Measurements from ENCODE around the gene LZTS3. TPM values are rescaled to one million over a fixed set of nuclear protein-coding genes. Genes with fewer than 3 reads are reported as not detected.

LZTS3 gene
- total and polyA plus RNA-seq, 2 of the 13 experiments (the other 11 are each of a cell fraction or from before 2014, with no cell fraction given): 10.1 to 31.3 TPM

DNA sequence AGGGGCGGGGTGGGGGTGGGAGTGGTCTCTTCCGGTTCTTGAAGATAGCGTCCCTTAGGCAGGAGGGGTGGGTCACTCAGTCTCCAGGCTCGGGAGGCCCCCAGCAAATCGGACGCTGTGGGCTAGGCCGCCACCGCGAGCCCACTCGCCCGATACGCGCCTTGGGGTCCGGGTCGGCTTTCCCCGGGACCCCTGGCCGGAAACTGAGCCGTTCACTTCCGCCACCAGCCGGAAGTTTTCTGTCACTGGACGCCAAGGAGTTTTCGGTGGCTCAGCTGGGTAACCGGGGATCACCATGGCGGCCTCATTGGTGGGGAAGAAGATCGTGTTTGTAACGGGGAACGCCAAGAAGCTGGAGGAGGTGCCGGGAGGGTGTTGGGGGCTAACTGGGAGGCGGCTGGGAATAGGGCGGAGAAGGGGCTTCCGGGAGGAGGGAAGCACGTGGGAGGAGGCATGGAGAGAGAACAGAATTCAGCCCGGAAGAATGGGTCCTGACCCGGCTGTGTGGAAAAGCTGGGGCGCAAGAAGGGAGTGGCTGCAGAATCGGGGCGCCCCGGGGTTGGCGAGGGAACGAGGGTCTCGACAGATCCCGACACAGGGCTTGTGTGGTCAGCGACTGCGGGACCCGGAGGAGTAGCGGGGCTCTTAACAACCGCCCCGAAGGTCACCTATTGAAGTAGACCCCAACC is 36.1 kb upstream of the LZTS3 start, which contains the start of gene ITPA (continued):
- TF ChIP-seq, protein P1, sequence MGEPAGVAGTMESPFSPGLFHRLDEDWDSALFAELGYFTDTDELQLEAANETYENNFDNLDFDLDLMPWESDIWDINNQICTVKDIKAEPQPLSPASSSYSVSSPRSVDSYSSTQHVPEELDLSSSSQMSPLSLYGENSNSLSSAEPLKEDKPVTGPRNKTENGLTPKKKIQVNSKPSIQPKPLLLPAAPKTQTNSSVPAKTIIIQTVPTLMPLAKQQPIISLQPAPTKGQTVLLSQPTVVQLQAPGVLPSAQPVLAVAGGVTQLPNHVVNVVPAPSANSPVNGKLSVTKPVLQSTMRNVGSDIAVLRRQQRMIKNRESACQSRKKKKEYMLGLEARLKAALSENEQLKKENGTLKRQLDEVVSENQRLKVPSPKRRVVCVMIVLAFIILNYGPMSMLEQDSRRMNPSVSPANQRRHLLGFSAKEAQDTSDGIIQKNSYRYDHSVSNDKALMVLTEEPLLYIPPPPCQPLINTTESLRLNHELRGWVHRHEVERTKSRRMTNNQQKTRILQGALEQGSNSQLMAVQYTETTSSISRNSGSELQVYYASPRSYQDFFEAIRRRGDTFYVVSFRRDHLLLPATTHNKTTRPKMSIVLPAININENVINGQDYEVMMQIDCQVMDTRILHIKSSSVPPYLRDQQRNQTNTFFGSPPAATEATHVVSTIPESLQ (CRISPR knock-in tag; conservative IDR thresholded peaks at IDR 0.05): no peak
- TF ChIP-seq CREB1 (IDR thresholded peaks at IDR 0.05) (no peak), CREB1 (CRISPR knock-in tag; IDR thresholded peaks at IDR 0.05) (no peak), ZNF30 (CRISPR knock-in tag; IDR thresholded peaks at IDR 0.05) (no peak), ZNF577 (CRISPR knock-in tag; IDR thresholded peaks at IDR 0.05; ENCODE audit: borderline replicate concordance, low read depth) (no peak), ZKSCAN5 (CRISPR knock-in tag; IDR thresholded peaks at IDR 0.05) (peak; percentile 25; the same call in 1 of the 2 replicates), ZNF34 (CRISPR knock-in tag; IDR thresholded peaks at IDR 0.05; ENCODE audit: borderline replicate concordance) (no peak; the same call in none of the 2 replicates), RARA (CRISPR knock-in tag; IDR thresholded peaks at IDR 0.05) (peak; percentile 52), ZNF224 (CRISPR knock-in tag; IDR thresholded peaks at IDR 0.05) (peak; percentile 51; the same call in 1 of the 2 replicates), ZNF546 (CRISPR knock-in tag; conservative IDR thresholded peaks at IDR 0.05) (peak; percentile 94), ZZZ3 (CRISPR knock-in tag; IDR thresholded peaks at IDR 0.05; ENCODE audit: borderline replicate concordance) (peak; percentile 70; the same call in 1 of the 2 replicates), ZNF17 (CRISPR knock-in tag; IDR thresholded peaks at IDR 0.05) (peak; percentile 92; the same call in 1 of the 2 replicates), ZNF737 (CRISPR knock-in tag; IDR thresholded peaks at IDR 0.05; ENCODE audit: borderline replicate concordance) (no peak; the same call in 1 of the 2 replicates), HIVEP1 (CRISPR knock-in tag; IDR thresholded peaks at IDR 0.05) (peak; percentile 75), BORCS8-MEF2B (CRISPR knock-in tag; IDR thresholded peaks at IDR 0.05) (peak; percentile 92), YEATS2 (CRISPR knock-in tag; IDR thresholded peaks at IDR 0.05; ENCODE audit: borderline replicate concordance) (peak; percentile 90), ZNF263 (CRISPR knock-in tag; IDR thresholded peaks at IDR 0.05) (peak; percentile 78)
- TF ChIP-seq, protein P2, sequence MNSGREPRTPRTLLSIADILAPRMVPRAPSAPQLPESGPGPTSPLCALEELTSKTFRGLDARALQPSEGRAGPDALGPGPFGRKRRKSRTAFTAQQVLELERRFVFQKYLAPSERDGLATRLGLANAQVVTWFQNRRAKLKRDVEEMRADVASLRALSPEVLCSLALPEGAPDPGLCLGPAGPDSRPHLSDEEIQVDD (CRISPR knock-in tag; IDR thresholded peaks at IDR 0.05; ENCODE audit: borderline replicate concordance): 0 out of 2 replicates have a peak, but pooled peaks have one; percentile 74
- TF ChIP-seq, protein P3, sequence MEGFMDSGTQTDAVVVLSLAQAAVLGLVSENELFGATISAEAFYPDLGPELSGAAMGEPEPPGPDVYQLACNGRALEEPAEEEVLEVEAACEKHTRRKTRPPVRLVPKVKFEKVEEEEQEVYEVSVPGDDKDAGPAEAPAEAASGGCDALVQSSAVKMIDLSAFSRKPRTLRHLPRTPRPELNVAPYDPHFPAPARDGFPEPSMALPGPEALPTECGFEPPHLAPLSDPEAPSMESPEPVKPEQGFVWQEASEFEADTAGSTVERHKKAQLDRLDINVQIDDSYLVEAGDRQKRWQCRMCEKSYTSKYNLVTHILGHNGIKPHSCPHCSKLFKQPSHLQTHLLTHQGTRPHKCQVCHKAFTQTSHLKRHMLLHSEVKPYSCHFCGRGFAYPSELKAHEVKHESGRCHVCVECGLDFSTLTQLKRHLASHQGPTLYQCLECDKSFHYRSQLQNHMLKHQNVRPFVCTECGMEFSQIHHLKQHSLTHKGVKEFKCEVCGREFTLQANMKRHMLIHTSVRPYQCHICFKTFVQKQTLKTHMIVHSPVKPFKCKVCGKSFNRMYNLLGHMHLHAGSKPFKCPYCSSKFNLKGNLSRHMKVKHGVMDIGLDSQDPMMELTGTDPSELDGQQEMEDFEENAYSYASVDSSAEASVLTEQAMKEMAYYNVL (CRISPR knock-in tag; IDR thresholded peaks at IDR 0.05; ENCODE audit: borderline replicate concordance): peak; percentile 40
- TF ChIP-seq, protein P4, sequence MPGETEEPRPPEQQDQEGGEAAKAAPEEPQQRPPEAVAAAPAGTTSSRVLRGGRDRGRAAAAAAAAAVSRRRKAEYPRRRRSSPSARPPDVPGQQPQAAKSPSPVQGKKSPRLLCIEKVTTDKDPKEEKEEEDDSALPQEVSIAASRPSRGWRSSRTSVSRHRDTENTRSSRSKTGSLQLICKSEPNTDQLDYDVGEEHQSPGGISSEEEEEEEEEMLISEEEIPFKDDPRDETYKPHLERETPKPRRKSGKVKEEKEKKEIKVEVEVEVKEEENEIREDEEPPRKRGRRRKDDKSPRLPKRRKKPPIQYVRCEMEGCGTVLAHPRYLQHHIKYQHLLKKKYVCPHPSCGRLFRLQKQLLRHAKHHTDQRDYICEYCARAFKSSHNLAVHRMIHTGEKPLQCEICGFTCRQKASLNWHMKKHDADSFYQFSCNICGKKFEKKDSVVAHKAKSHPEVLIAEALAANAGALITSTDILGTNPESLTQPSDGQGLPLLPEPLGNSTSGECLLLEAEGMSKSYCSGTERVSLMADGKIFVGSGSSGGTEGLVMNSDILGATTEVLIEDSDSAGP (CRISPR knock-in tag; IDR thresholded peaks at IDR 0.05; ENCODE audit: borderline replicate concordance): peak; percentile 95; the same call in 1 of the 2 replicates
- TF ChIP-seq, protein P5, sequence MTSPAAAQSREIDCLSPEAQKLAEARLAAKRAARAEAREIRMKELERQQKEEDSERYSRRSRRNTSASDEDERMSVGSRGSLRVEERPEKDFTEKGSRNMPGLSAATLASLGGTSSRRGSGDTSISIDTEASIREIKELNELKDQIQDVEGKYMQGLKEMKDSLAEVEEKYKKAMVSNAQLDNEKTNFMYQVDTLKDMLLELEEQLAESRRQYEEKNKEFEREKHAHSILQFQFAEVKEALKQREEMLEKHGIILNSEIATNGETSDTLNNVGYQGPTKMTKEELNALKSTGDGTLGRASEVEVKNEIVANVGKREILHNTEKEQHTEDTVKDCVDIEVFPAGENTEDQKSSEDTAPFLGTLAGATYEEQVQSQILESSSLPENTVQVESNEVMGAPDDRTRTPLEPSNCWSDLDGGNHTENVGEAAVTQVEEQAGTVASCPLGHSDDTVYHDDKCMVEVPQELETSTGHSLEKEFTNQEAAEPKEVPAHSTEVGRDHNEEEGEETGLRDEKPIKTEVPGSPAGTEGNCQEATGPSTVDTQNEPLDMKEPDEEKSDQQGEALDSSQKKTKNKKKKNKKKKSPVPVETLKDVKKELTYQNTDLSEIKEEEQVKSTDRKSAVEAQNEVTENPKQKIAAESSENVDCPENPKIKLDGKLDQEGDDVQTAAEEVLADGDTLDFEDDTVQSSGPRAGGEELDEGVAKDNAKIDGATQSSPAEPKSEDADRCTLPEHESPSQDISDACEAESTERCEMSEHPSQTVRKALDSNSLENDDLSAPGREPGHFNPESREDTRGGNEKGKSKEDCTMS (CRISPR knock-in tag; conservative IDR thresholded peaks at IDR 0.05): no peak; the same call in 1 of the 2 replicates
